ENCODE measurements around the gene HAUS5.
"Not testable (repeated sequence)": the region's sequence is repeated elsewhere in the genome, so short reads cannot be mapped to it uniquely, and the experiment has no call there.

HAUS5 gene

GRCh38 chr19:35644987-35645679 lies 32.6 kb downstream of the HAUS5 start:
- TF ChIP-seq TAF1 (IDR thresholded peaks at IDR 0.05; ENCODE audit: borderline replicate concordance, low read depth, low read length) = no peak
- TF ChIP-seq POLR2AphosphoS5 (IDR thresholded peaks at IDR 0.05; ENCODE audit: low read depth, low read length) = no peak
- TF ChIP-seq POLR2A (IDR thresholded peaks at IDR 0.05; ENCODE audit: low read depth, low read length) = no peak
- FAIRE-seq (peak; percentile 85), DNase-seq (ENCODE audit: insufficient read length) (no peak)

GRCh38 chr19:35645680-35646511 lies 33.4 kb downstream of the HAUS5 start:
- DNase-seq (ENCODE audit: insufficient read length) (no peak), FAIRE-seq (no peak)
- TF ChIP-seq POLR2A (IDR thresholded peaks at IDR 0.05; ENCODE audit: low read depth, low read length) (no peak), POLR2AphosphoS5 (IDR thresholded peaks at IDR 0.05; ENCODE audit: low read depth, low read length) (no peak), TAF1 (IDR thresholded peaks at IDR 0.05; ENCODE audit: borderline replicate concordance, low read depth, low read length) (no peak)

GRCh38 chr19:35648017-35648961 lies 35.8 kb downstream of the HAUS5 start, which contains the start of gene COX6B1:
TSS of gene COX6B1 (plus strand) at chr19:35648323. CDS start at chr19:35651244, 2,921 bp downstream.
- TF ChIP-seq POLR2A (IDR thresholded peaks at IDR 0.05; ENCODE audit: low read depth, low read length) (peak; percentile 92), TAF1 (IDR thresholded peaks at IDR 0.05; ENCODE audit: borderline replicate concordance, low read depth, low read length) (peak; percentile 90), POLR2AphosphoS5 (IDR thresholded peaks at IDR 0.05; ENCODE audit: low read depth, low read length) (peak; percentile 94)
- peak; percentile 96 for FAIRE-seq
- peak; percentile 96 for DNase-seq (ENCODE audit: insufficient read length)

- DNase-seq (ENCODE audit: insufficient read length) (no peak), FAIRE-seq (no peak)
- TF ChIP-seq POLR2AphosphoS5 (IDR thresholded peaks at IDR 0.05; ENCODE audit: low read depth, low read length) (no peak), TAF1 (IDR thresholded peaks at IDR 0.05; ENCODE audit: borderline replicate concordance, low read depth, low read length) (no peak), POLR2A (IDR thresholded peaks at IDR 0.05; ENCODE audit: low read depth, low read length) (no peak)
Observed at GRCh38 chr19:35650581-35650980, 38.0 kb downstream of the HAUS5 start.

GRCh38 chr19:35654828-35655227 lies 42.3 kb downstream of the HAUS5 start:
- not testable (repeated sequence) for DNase-seq (ENCODE audit: insufficient read length); FAIRE-seq

GRCh38 chr19:35655600-35655999 lies 43.1 kb downstream of the HAUS5 start:
- DNase-seq (ENCODE audit: insufficient read length) = no peak
- no peak for FAIRE-seq
- TF ChIP-seq POLR2A (IDR thresholded peaks at IDR 0.05; ENCODE audit: low read depth, low read length) (no peak), TAF1 (IDR thresholded peaks at IDR 0.05; ENCODE audit: borderline replicate concordance, low read depth, low read length) (no peak), POLR2AphosphoS5 (IDR thresholded peaks at IDR 0.05; ENCODE audit: low read depth, low read length) (no peak)

- no peak for FAIRE-seq
Observed at GRCh38 chr19:35656700-35657099, 44.2 kb downstream of the HAUS5 start.

GRCh38 chr19:35657904-35658700 lies 45.6 kb downstream of the HAUS5 start:
- DNase-seq (ENCODE audit: insufficient read length) (no peak), FAIRE-seq (no peak)
- TF ChIP-seq POLR2A (IDR thresholded peaks at IDR 0.05; ENCODE audit: low read depth, low read length) (no peak), TAF1 (IDR thresholded peaks at IDR 0.05; ENCODE audit: borderline replicate concordance, low read depth, low read length) (no peak), POLR2AphosphoS5 (IDR thresholded peaks at IDR 0.05; ENCODE audit: low read depth, low read length) (no peak)

More at GRCh38 chr19:35656700-35657099, 44.2 kb downstream of the HAUS5 start:
- no peak for DNase-seq (ENCODE audit: insufficient read length)
- TF ChIP-seq POLR2AphosphoS5 (IDR thresholded peaks at IDR 0.05; ENCODE audit: low read depth, low read length) = no peak
- no peak for TF ChIP-seq TAF1 (IDR thresholded peaks at IDR 0.05; ENCODE audit: borderline replicate concordance, low read depth, low read length)
- no peak for TF ChIP-seq POLR2A (IDR thresholded peaks at IDR 0.05; ENCODE audit: low read depth, low read length)

- TF ChIP-seq TAF1 (IDR thresholded peaks at IDR 0.05; ENCODE audit: borderline replicate concordance, low read depth, low read length) = no peak
- TF ChIP-seq POLR2AphosphoS5 (IDR thresholded peaks at IDR 0.05; ENCODE audit: low read depth, low read length) = no peak
- no peak for TF ChIP-seq POLR2A (IDR thresholded peaks at IDR 0.05; ENCODE audit: low read depth, low read length)
- FAIRE-seq (no peak), DNase-seq (ENCODE audit: insufficient read length) (no peak)
Observed at GRCh38 chr19:35661995-35662340, 49.4 kb downstream of the HAUS5 start.

- no peak for DNase-seq (ENCODE audit: insufficient read length)
- no peak for TF ChIP-seq POLR2AphosphoS5 (IDR thresholded peaks at IDR 0.05; ENCODE audit: low read depth, low read length)
- no peak for FAIRE-seq
Observed at GRCh38 chr19:35663981-35664380, 51.4 kb downstream of the HAUS5 start.

- FAIRE-seq = no peak
- TF ChIP-seq POLR2AphosphoS5 (IDR thresholded peaks at IDR 0.05; ENCODE audit: low read depth, low read length) = no peak
- no peak for DNase-seq (ENCODE audit: insufficient read length)
Observed at GRCh38 chr19:35665157-35665556, 52.6 kb downstream of the HAUS5 start.
